Endothelial cell of umbilical vein (primary cell): ENCODE results near the gene MSANTD2. TPM values are rescaled to one million over a fixed set of nuclear protein-coding genes. Genes with fewer than 3 reads are reported as not detected.

Source experiments
- BruUV-seq: library from RNA; stranded (reverse); fragments of 400-500 nt; replicated peaks from 2 replicates; lab custom pipeline; 2021; lab: Mats Ljungman, UMichigan
- CTCF ChIA-PET: fragments of 300-600, 350-600 bp; sonication (Branson Sonifier 250); formaldehyde crosslinking; loops from one replicate; lab custom pipeline; 2021; ENCODE audit warnings: antibody characterized with exemption, inconsistent platforms; lab: Charles Lee
- POLR2A ChIA-PET: fragments of 300-600, 350-600 bp; sonication (Branson Sonifier 250); formaldehyde crosslinking; loops from one replicate; lab custom pipeline; 2021; ENCODE audit warnings: antibody characterized with exemption, inconsistent platforms; lab: Charles Lee
- DNase-seq: peaks from one replicate; pipeline ENCODE4 v3.0.0-alpha.2; 2011; ENCODE audit warnings: low read depth, low spot score
- FAIRE-seq: peaks from 2 replicates; lab custom pipeline; 2011; peaks lifted over from hg19 to GRCh38; lab: Jason Lieb, UNC
- H2AFZ ChIP-seq: 2 replicates; pipeline ENCODE4 v1.6.0; 2012; ENCODE audit warnings: low read depth, low read length, control low read depth, inconsistent platforms
- H3K27ac ChIP-seq: 2 replicates; pipeline ENCODE4 v1.5.1; 2011; ENCODE audit warnings: low read depth, mild to moderate bottlenecking, control low read depth, low read length, moderate library complexity; ENCODE audit not compliant: insufficient read depth
- H3K27me3 ChIP-seq, 2 experiments: 2 replicates each; pipeline versions ENCODE4 v1.6.0 to v1.6.1; 2011; ENCODE audit warnings: low read length in 2 of 2, mixed read lengths in 1 of 2; ENCODE audit not compliant: control insufficient read depth in 2 of 2, insufficient read depth in 2 of 2
- H3K36me3 ChIP-seq, 2 experiments: 2 replicates in 1 of 2; 3 replicates in 1 of 2; pipeline ENCODE4 v1.5.1; 2011; ENCODE audit warnings: low read length in 2 of 2, mild to moderate bottlenecking in 1 of 2, moderate library complexity in 1 of 2; ENCODE audit not compliant: control insufficient read depth in 2 of 2, insufficient read depth in 2 of 2; ENCODE audit errors: extremely low read depth in 1 of 2
- H3K4me1 ChIP-seq: 3 replicates; pipeline ENCODE4 v1.5.1; 2011; ENCODE audit warnings: mild to moderate bottlenecking, low read length; ENCODE audit not compliant: control insufficient read depth, insufficient read depth; ENCODE audit errors: extremely low read depth
- H3K4me2 ChIP-seq: 2 replicates; pipeline ENCODE4 v1.6.1; 2011; ENCODE audit warnings: low read length, control low read depth, mixed read lengths; ENCODE audit not compliant: insufficient read depth
- H3K4me3 ChIP-seq, 3 experiments: fragments of 200-600 bp in 1 of 3; sonication (generic), shearing (Covaris generic) in 1 of 3; replicated peaks in 1 of 3; 2 replicates each; pipeline ENCODE4 v1.5.1; 2011 to 2016; ENCODE audit warnings: control low read depth in 3 of 3, low read length in 3 of 3, mild to moderate bottlenecking in 2 of 3, inconsistent platforms in 1 of 3, low read depth in 1 of 3, moderate library complexity in 1 of 3; ENCODE audit not compliant: insufficient read depth in 1 of 3
- H3K79me2 ChIP-seq: 2 replicates; pipeline ENCODE4 v1.6.0; 2012; ENCODE audit warnings: low read length, inconsistent platforms; ENCODE audit not compliant: control insufficient read depth, insufficient read depth
- H3K9ac ChIP-seq: replicated peaks from 2 replicates; pipeline ENCODE3; 2011; ENCODE audit warnings: low read length, control low read depth; ENCODE audit not compliant: insufficient read depth; ENCODE audit errors: extremely low read depth
- H3K9me1 ChIP-seq: replicated peaks from 3 replicates; pipeline ENCODE4 v1.6.0; 2011; ENCODE audit warnings: mild to moderate bottlenecking, low read length; ENCODE audit not compliant: control insufficient read depth, insufficient read depth; ENCODE audit errors: extremely low read depth
- H3K9me3 ChIP-seq: replicated peaks from 2 replicates; pipeline ENCODE4 v1.5.1; 2012; ENCODE audit warnings: low read length, inconsistent platforms; ENCODE audit not compliant: control insufficient read depth, insufficient read depth
- H4K20me1 ChIP-seq: replicated peaks from 2 replicates; pipeline ENCODE3; 2011; ENCODE audit warnings: mild to moderate bottlenecking, low read length; ENCODE audit not compliant: control insufficient read depth, insufficient read depth; ENCODE audit errors: extremely low read depth
- EZH2 ChIP-seq: IDR thresholded peaks from 2 replicates; pipeline ENCODE4 v1.6.1; 2012; ENCODE audit warnings: borderline replicate concordance, low read depth, mild to moderate bottlenecking, moderate library complexity, low read length, inconsistent platforms; ENCODE audit not compliant: severe bottlenecking
- FOS ChIP-seq: IDR thresholded peaks from 2 replicates; pipeline ENCODE4 v1.6.1; 2011; ENCODE audit warnings: mild to moderate bottlenecking, low read length, moderate library complexity, borderline replicate concordance; ENCODE audit not compliant: insufficient read depth
- GATA2 ChIP-seq: IDR thresholded peaks from 2 replicates; pipeline ENCODE4 v1.7.0; 2011; ENCODE audit warnings: low read depth, mild to moderate bottlenecking, moderate library complexity, mixed read lengths, low read length; ENCODE audit not compliant: insufficient read length, insufficient read depth
- JUN ChIP-seq: IDR thresholded peaks from 2 replicates; pipeline ENCODE4 v1.6.1; 2011; ENCODE audit warnings: borderline replicate concordance, low read depth; ENCODE audit not compliant: insufficient read length, insufficient read depth
- MYC ChIP-seq: IDR thresholded peaks from one replicate; pipeline ENCODE4 v1.6.1; 2011; ENCODE audit warnings: mild to moderate bottlenecking, low read depth, low read length
- POLR2A ChIP-seq: IDR thresholded peaks from 2 replicates; pipeline ENCODE4 v1.6.1; 2012; ENCODE audit warnings: low read depth, mild to moderate bottlenecking, control low read depth, low read length
- POLR2AphosphoS5 ChIP-seq: IDR thresholded peaks from 2 replicates; pipeline ENCODE4 v1.6.1; 2012; ENCODE audit warnings: low read depth, mild to moderate bottlenecking, control low read depth, low read length, moderate library complexity; ENCODE audit not compliant: insufficient read depth
- dilution Hi-C: fragments of 300-500 bp; cut with MboI; formaldehyde crosslinking; loops from one replicate; pipeline ENCODE4 v1.15.0; 2019; ENCODE audit warnings: low sequenced_read_pairs; ENCODE audit not compliant: extremely low pct_ligation_motif_present
- intact Hi-C: fragments of 100-400 bp; cut with micrococcal nuclease; formaldehyde crosslinking; loops from one replicate; pipeline ENCODE4 v1.10.0; 2022
- polyA plus RNA-seq, 4 experiments: library from polyadenylated mRNA; depleted of rRNA in 3 of 4; stranded (reverse) in 3 of 4; unstranded in 1 of 4; fragments of >200 nt; gene quantifications; 2 replicates each; pipeline versions ENCODE4 v1.2.1 to v1.2.3, GENCODE V29; 2011 to 2012; ENCODE audit warnings: missing spikeins in 1 of 4
- total RNA-seq: library from RNA; stranded (reverse); gene quantifications from 2 replicates; pipeline ENCODE4 v1.2.3, GENCODE V29; 2021
- TF ChIP-seq, protein P1 (sequence below), 2 donors: IDR thresholded peaks; 1 replicate in 1 of 2; 2 replicates in 1 of 2; pipeline ENCODE4 v1.5.1; 2011; ENCODE audit warnings: low read length in 2 of 2, mild to moderate bottlenecking in 2 of 2, moderate library complexity in 2 of 2, control low read depth in 1 of 2, inconsistent platforms in 1 of 2, low read depth in 1 of 2; ENCODE audit not compliant: insufficient read depth in 1 of 2; ENCODE audit errors: extremely low read depth in 1 of 2
- TF ChIP-seq, protein P2 (sequence below): IDR thresholded peaks from 2 replicates; pipeline ENCODE4 v1.6.1; 2011; ENCODE audit not compliant: insufficient read depth, insufficient read length

The MSANTD2 gene
- total and polyA plus RNA-seq, 2 donors (not counting 3 experiments of a cell fraction or from before 2014, with no cell fraction given) = 5.5 to 23.2 TPM

DNA sequence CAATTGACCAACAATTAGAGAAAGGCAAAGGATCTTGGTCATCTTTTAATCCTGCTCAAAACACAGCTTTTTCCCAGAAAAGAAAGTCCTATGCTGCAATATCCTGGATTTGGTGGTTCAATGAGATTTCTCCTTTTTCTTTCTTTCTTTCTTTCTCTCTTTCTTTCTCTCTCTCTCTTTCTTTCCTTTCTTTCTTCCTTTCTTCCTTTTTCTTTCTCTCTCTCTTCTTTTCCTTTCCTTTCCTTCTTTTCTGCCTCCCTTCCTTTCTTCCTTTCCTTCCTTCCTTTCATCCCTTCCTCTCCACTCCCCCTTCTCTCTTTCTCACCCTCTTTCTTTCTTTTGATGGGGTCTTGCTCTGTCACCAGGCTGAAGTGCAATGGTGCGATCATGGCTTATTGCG lies 31.7 kb upstream of the MSANTD2 start:
- dilution Hi-C loops (loop anchor here (10.0 kb wide), 1 partner anchor 167 kb away; no protein-coding TSS in a partner anchor), intact Hi-C loops (no loop called here)
- CTCF ChIA-PET = interaction anchor here (0.6 to 8.5 kb wide), 6 partner anchors 34 to 187 kb away, joined by 3 to 191 read pairs (median 4); partner anchors contain the start of genes MSANTD2, SIAE and SPA17
- Histone ChIP-seq H3K36me3 (no peaks in the 10 kb centered on the region), H3K4me3 (no peak overlapping the region), H3K9me1 (no peaks in the 10 kb centered on the region), H3K9ac (no peak overlapping the region), H3K4me2 (no peak overlapping the region), H3K9me3 (no peaks in the 10 kb centered on the region), H3K4me1 (peaks cover 6% of the 10 kb centered on the region), H2AFZ (no peak overlapping the region), H3K27me3 (peaks cover 0 to 5% of the 10 kb centered on the region in 2 experiments), H3K27ac (no peak overlapping the region), H3K79me2 (no peaks in the 10 kb centered on the region), H4K20me1 (no peaks in the 10 kb centered on the region)
- TF ChIP-seq EZH2 (no peak), MYC (no peak), POLR2A (no peak), GATA2 (no peak), POLR2AphosphoS5 (no peak), JUN (no peak), FOS (no peak)
- TF ChIP-seq, protein P1, sequence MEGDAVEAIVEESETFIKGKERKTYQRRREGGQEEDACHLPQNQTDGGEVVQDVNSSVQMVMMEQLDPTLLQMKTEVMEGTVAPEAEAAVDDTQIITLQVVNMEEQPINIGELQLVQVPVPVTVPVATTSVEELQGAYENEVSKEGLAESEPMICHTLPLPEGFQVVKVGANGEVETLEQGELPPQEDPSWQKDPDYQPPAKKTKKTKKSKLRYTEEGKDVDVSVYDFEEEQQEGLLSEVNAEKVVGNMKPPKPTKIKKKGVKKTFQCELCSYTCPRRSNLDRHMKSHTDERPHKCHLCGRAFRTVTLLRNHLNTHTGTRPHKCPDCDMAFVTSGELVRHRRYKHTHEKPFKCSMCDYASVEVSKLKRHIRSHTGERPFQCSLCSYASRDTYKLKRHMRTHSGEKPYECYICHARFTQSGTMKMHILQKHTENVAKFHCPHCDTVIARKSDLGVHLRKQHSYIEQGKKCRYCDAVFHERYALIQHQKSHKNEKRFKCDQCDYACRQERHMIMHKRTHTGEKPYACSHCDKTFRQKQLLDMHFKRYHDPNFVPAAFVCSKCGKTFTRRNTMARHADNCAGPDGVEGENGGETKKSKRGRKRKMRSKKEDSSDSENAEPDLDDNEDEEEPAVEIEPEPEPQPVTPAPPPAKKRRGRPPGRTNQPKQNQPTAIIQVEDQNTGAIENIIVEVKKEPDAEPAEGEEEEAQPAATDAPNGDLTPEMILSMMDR (IDR thresholded peaks at IDR 0.05; ENCODE audit: extremely low read depth in 1 of 2, insufficient read depth in 1 of 2, low read depth in 1 of 2, low read length in 2 of 2) = no peak
- TF ChIP-seq, protein P2, sequence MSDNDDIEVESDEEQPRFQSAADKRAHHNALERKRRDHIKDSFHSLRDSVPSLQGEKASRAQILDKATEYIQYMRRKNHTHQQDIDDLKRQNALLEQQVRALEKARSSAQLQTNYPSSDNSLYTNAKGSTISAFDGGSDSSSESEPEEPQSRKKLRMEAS = no peak
- DNase-seq = no peak
- POLR2A ChIA-PET = no interaction called here
- BruUV-seq = no TSS peak
- no peak for FAIRE-seq
